ENCODE data around the gene SHISAL1. TPM values are rescaled to one million over a fixed set of nuclear protein-coding genes. Genes with fewer than 3 reads are reported as not detected.
"Not testable (repeated sequence)": the region's sequence is repeated elsewhere in the genome, so short reads cannot be mapped to it uniquely, and the experiment has no call there.

The SHISAL1 gene
- total RNA-seq, 2 experiments from 2014 or later, result not detected

DNA sequence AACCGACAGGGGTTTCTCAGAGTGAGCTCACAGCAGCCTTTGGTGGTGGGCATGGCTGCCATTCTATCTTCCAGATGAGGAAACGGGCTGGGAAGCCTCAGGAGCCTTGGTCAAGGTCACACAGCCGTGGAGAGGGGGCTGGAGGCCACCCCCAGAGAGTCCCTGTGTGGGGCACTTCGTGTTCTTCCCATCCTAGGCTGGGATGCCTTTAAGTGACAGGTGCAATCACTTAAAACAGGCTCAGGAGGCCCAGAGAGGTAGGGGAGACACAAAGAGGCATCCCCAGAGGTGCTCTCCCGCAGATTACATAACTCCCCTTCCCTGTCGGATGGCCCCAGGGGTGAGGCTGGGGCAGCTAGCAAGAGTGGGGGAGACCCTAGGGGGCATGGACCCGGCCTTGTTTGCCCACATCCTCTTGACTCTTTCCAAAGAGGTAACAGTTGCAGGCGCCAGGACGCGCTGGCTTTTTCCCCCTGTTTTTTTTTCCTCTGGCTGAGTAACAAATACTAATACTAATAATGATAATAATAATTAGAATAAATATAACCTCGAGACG, 17.5 kb upstream of the SHISAL1 start:
- ChIA-PET CTCF (no interaction called here), POLR2A (no interaction called here)

DNA sequence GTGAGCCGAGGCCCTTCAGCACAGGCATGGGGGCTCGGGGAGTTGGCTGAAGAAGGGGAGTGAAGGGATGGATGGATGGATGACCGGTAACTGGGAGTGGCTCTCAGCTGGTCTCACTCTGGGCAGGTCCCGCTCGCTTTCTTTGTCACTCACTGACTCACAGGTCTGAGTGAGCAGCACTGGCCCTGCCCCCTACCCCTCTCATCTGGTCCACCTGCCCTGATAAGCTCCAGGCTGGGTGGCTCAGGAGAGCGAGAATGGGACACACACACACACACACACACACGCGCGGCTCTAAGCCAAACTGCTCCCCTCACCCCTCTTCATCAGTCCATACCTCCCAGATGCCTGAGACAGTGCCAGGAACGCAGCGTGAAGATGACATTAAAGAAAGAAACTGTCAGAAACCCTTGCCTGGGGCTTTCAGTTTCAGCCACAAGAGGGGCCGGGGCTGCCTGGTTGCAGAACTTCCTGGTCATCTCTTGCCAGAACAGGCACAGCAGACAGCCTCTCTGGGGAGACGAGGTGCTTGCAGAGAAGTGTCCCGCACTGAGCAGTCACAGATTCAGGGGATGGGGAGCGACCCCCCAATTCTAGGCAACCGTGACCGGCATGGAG, 16.5 kb upstream of the SHISAL1 start:
- ChIA-PET CTCF (no interaction called here), POLR2A (no interaction called here)

DNA sequence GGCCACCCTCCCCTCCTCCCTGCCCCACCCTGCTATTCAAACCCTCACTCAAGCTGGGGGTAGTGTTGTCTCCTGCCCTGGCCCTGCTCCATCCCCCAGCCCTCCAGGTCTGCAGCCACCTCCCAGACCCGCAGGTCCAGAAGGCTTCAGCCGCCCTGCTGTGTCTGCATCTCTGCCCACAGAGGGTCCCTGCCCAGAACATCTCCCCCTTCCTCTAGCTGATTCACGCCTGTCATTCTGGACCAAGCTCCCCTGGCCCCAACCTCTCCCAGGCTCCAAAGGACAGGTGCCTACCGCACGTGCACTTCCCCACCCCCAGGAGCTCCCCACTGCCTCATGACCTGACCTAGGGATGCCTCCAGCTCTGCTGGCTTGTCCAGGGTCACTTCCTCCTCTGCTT, 16.0 kb upstream of the SHISAL1 start:
- ChIA-PET POLR2A (no interaction called here), CTCF (no interaction called here)

DNA sequence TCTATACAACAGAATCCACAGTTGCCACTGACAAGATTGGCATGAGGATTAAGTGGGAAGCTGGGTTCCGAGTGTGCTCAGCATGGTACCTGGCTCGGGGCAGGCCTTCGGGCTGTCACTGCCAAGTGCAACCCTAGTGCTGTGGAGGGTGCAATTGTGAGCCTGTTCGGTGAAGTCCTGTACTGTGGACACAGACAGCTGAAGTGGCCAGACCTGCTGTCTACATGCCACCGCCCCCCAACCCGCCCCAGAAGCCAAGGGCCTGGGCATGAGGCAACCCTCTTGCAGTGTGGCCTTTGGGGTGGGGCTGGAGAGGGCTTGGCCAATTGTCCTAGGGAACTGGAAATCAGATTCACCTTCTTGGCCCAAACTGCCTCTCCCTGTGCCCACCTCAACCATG, 15.6 kb upstream of the SHISAL1 start:
- ChIA-PET POLR2A (no interaction called here), CTCF (no interaction called here)

DNA sequence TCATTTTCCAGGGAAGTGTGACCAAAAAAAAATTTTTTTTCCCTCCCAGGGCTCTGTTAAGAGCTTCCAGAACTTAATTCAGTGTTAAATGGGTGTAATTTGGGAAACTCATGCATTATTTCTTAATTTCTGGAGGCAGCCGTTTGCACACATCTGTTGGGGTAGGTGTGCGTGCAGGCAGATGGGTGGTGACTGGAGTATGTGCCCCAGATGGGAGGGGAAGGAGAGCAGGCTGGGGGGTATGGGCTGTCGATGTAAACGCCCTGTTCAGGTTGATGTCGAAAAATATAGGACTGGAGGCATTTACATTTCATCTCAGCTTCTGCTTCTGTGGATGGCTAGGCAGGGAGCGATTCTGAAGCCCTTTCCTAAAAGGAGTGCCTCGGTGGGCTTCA, 13.7 kb upstream of the SHISAL1 start:
- POLR2A ChIA-PET, result no interaction called here
- CTCF ChIA-PET, result no interaction called here

DNA sequence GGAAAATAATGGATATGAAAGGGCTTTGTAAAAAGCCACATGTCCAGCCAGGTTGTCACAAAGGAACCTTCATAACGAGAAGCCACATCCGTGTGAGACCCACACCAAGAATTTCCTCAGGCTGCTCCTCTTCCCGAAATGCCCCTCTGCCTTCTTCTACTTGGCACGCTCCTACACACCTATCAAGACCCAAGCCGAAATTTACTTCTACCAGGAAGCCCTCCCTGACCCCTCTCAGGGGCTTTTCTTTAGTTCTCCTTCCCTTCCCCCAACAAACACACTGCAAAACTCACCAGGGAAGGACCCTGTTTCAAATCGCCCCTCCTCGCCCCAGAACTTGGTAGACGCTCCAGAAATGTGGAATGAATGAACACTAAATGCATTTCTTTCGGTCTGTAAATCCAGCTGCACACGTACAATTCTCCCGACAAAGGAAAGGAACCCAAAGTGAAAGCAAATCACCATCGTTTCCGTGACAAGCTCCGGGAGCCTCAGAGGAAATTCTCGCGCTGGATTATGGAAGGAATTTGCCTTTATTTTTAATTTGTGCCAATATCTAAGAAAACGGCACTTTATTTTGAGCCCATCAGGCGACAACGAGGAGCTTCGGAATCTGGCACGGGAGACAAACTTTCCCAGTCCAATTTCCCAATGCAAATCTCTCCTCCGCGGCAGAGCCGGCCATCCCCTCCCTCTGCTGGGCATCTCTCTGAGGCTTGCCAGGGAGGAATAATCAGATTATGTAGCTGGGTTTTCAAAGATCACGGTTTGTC, 13.2 kb upstream of the SHISAL1 start:
- CTCF ChIA-PET, result interaction anchor here (1.2 kb wide), 1 partner anchor 13 kb away, joined by 3 read pairs; no protein-coding TSS in a partner anchor
- POLR2A ChIA-PET, result interaction anchor here (0.6 kb wide), 1 partner anchor 143 kb away, joined by 4 read pairs; no protein-coding TSS in a partner anchor

DNA sequence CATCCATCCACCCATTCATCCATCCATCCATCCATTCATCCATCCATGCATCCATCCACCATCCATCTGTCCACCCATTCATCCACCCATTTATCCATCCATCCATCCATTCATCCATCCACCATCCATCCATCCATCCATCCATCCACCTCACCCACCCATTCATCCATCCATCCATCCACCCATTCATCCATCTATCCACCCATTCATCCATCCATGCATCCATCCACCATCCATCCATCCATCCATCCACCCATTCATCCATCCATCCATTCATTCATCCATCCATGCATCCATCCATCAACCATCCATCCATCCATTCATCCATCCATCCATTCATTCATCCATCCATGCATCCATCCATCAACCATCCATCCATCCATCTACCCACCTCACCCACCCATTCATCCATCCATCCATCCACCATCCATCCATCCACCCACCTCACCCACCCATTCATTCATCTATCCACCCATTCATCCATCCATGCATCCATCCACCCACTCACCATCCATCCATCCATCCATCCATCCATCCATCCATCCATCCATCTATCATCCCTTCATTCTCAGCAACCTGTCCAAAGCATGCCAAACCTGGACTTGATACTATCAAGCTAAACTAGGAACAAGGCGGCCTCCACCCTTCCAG, 10.5 kb upstream of the SHISAL1 start:
- CTCF ChIA-PET, result not testable (repeated sequence)
- POLR2A ChIA-PET, result interaction anchor here (0.6 kb wide), 1 partner anchor 504 kb away, joined by 7 read pairs; no protein-coding TSS in a partner anchor

DNA sequence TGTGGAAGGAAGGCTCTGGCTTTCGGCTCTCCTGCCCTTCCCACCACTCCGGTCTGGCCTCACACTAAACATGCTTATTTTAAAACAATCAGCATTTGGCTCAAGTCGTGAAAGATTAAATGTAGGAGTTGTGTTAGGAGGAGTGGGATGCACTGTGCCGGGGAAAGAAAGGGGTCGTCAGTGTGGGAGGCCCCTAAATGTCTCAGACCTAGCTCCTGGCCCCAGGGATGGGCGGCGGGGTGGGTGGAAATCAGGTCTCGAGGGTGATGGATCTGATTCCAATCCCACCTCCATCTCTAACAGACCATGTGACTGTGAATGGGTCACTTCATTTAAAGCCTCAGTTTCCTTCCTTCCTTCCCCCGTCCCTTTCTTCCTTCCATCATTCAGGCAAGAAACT, 6.9 kb upstream of the SHISAL1 start:
- ChIA-PET CTCF (no interaction called here), POLR2A (interaction anchor here (0.6 kb wide), 1 partner anchor 1304 kb away, joined by 5 read pairs; the partner anchor contains the start of gene PACSIN2)

DNA sequence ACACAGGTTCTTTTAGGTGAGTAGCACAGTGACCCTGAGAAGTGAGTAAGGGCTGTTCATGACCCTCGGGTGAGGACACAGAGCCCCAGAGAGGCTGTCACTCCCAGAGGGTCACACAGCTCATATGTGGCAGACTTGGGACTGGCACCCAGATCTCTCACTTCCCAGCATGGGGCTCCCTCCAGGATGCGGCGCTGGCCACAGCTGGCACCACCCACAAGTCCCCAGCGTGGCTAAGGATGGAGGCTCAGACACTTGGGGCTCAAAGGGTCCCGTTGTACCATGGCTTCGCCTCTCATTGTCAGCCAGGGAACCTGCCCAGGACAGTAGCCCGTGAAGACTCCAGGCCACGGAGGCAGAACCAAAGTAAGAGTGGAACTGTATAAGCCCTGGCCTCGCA, 6.0 kb upstream of the SHISAL1 start:
- ChIA-PET CTCF (no interaction called here), POLR2A (no interaction called here)

DNA sequence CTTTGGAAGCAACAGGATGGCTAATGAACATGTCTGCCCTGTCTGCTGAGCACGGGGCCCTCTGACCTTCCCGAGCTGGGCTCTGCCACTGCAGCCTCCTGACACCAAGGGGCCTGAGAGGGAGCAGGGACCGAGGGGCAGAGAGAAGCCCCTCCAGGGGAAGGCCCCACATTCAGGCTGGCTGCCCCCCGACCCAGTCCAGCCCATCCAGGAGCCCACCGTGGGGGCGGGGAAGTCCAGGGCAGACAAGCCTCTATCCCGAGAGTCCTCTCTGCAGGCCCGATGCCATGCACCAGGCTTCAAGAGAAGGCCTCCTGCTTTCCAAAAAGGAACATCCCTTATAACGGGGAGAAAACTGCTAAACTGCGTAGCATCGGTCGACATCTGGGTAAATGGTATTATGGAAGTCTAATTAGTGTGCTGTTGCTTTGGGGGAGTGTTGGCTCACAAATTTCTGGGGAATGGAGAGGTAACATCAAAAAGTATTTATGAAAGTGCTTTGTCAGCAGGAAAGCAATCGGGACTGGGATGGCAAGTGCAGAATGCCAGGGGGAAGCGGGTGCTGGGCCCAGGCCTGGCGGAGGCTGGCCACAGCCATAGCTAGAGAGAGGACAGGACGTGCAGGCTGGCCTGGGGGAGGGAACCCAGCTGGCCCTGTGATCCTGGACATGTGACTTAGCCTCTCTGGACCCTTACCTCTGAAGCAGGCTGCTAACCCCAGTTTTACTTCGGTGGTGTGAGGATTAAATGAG, 5.3 kb upstream of the SHISAL1 start:
- ChIA-PET POLR2A (no interaction called here), CTCF (no interaction called here)

DNA sequence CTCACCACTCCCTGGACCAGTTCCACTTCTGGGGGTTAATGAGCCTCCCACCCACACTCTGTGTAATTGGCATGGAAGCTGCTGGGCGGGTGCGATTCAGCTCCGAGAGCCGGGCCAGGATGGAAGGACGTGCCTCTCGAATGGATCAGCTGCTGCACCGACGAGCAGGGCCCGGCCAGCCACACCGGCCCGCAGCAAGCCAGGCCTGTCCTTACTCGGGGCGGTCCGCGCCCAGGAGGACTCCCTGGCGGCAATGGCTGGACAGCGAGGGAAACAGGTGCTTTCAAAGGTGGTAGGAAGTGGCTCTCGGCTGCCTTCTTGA, 4.3 kb upstream of the SHISAL1 start:
- ChIA-PET CTCF (no interaction called here), POLR2A (no interaction called here)

DNA sequence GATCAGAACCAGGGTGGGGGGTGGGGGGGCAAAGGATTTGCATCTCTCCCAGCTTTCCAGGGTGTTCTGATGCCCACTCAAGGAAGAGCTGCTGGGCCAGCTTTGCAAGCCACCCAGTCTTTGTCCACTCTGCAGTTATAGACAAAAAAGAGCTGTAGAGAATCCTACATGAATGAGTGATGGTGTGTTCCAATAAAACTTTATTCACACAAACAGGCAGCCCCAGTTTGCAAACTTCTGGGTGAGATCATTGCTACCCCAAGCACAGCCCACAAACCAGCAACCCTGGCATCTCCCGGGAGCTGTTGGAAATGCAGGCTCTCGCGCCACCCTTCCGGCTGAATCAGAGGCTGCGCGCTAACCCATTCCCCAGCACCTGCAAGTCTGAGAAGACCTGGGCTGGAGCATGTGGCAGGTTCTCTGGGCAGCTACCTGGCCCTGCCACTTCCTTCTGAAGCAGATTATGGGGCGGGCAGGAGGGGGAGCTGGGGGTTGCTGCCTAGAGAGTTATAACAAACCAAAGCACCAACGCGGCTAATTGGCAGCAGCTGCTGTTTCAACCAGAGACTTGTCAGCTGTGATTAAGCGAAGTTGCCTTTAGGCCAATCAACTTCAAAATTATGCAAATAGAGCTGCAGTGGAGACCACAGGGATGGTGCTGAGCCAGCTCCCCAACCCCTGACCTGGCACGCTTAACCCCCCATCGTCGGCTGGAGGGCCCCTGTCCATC, 3.8 kb upstream of the SHISAL1 start:
- POLR2A ChIA-PET, result no interaction called here
- CTCF ChIA-PET, result no interaction called here

DNA sequence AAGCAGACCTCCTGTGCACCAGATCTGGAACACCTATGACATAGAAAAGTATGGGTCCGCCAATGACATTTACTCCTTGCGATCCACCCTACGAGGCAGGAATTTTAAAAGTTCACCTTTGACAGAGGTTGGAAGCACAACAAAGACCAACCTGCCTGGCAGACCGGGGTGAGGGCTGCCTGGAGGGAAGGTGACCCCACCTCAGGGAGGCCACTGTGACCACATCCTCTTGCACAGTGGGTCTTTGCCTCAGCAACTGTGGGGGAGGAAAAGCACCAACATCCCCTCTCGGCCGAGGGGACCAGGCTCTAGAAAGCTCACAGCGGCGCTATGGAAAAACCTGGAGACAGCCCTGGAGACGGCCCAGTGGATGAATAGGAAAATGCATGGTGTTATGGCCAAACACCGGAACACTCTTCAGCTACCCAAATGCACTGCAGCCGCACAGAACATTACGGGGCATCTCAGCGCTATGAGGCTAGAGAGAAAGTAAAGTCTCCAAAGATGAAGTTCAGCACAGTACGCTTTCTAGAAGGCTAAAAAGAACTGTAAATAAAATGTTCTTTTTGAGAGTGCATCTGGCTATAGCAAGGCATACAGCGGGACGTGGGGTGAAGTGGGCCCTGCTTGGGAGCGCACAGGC, 1.8 kb upstream of the SHISAL1 start:
- ChIA-PET POLR2A (no interaction called here), CTCF (no interaction called here)

DNA sequence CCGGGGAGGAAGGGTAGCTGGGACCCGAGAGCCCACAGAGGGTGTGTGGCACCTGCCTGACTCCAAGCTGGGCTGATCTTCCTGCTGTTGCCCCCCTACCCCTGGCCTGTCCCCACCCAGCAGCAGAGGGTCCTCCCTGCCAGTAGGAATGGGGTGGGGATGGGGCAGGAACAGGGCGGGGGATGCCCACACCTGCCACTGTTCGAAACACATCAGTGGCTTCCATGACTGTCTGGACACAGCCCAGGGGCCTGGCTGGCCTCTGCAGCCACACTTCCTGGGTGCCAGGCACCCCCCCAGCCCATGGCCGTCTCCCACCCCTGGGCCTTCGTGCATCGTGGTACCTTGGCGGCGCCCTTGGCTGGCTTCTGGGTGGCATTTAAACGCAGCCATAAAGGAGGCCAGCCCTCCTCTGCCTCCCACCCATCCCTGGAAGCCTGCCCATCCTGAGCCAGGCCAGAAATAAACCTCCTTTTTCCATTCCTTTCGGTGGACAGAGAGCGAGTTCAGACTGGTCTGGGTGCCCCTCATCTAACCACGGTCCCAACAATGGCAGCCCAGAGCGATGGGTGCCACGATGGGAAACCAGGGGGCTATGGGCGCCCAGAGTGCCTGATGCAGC, 745 bp upstream of the SHISAL1 start:
- ChIA-PET CTCF (no interaction called here), POLR2A (no interaction called here)

DNA sequence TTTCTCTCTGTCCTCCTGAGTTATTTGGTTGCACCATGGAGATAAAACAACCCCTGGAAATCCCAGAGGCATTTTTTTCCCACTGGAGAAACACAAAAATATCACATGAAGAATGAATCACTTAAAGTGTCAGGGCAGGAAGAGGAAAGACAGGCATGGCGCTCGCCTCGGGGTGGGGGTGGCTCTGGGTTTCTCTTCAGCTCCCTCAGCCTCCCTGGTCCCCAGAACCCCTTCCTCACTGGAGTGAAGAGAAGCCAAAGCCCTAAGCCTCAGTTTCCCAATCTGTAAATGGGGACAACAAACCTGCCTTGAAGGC, 938 bp downstream of the SHISAL1 start:
- ChIA-PET CTCF (no interaction called here), POLR2A (no interaction called here)

DNA sequence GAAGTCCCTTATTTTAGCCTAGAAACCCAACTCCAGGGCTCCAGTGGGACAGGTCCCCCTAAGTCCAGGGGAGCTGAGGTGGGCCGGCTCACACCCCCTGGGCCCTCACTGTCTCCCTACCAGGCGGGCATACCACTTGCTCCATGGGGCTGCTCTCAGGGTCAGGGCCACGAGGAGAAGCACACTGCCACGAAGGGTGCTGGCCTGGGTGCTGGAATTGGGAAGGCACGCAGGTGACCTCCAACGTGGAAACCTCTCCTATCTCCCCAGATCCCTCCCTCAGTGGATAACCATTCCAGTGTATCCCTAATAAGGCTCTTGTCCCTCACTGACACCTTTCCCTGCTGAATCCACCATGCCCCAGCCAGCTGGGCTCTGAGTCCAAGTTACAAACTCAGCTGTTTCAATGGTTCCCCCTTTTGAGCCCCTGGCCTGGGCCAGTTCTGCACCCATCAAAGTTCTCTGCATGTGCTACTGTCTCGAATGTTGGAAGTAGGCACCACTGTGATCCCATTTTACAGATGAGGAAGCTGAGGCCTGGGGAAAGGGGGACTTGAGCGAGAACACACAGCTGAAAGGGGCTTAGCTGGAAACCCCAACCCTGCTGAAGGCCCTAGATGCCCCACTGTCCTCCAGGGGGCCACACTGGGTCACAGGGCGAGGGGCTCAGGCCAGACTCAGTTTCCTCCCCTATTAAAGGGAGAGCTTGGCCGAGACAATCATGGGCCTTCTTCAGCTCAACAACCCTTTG, 1.5 kb downstream of the SHISAL1 start:
- POLR2A ChIA-PET, result no interaction called here

DNA sequence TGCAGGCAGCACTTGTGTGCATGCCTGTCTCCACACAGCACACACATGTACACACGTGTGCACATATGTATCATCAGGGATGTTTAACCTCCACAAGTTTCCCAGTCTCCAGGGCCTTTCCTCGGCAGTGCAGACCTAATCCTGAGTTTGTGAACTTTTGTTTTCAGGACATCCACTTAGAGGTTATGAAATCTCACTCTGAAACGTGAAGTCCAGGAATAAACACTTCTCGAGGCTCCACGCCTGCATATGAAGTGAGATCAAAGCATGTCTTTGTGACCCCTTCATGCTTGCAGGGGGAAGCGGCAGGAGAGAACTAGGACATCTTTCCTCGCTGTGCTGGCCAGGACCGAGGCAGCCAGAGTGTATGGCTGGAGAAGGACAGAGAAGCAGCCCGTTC, 3.1 kb downstream of the SHISAL1 start:
- ChIA-PET CTCF (no interaction called here), POLR2A (no interaction called here)

More for the DNA sequence above, 1.5 kb downstream of the SHISAL1 start:
- CTCF ChIA-PET, result no interaction called here

DNA sequence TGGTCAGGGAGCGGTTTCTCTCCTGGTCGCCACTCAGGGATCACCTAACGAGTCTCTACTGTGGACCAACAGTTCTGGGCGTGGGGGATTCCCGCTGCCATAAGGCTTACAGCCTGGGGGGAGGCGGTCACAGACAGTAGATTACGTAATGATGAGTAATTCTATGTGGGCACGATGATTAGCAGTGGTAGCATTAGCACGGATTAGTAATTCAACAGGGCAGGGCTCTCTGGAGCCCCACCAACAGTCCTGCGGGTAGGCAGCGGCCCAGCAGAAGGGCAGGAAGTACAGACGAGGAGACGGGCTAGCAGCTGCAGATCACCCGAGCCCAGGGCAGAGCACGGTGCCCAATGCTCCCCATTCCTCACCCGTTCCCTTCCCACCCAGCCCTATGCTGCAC, 3.6 kb downstream of the SHISAL1 start:
- ChIA-PET CTCF (no interaction called here), POLR2A (no interaction called here)

Data from activated CD8-positive, alpha-beta memory T cell treated with anti-CD3 and anti-CD28 coated beads for 36 hours (primary cell).